ENCODE measurements around the gene COX14. TPM values are rescaled to one million over a fixed set of nuclear protein-coding genes. Genes with fewer than 3 reads are reported as not detected.
"Not testable (repeated sequence)": the region's sequence is repeated elsewhere in the genome, so short reads cannot be mapped to it uniquely, and the experiment has no call there.

The COX14 gene
- total RNA-seq, 1 donor from 2014 or later = 11.1 TPM

GRCh38 chr12:50110127-50110761, 1.8 kb upstream of the COX14 start:
- no peak for DNase-seq

- no peak for DNase-seq
Observed at GRCh38 chr12:50110762-50111351, 1.2 kb upstream of the COX14 start.

- DNase-seq = no peak
Observed at GRCh38 chr12:50111395-50111692, 692 bp upstream of the COX14 start.

- DNase-seq = no peak
Observed at GRCh38 chr12:50112456-50113218, 601 bp downstream of the COX14 start.

- DNase-seq = no peak
Observed at GRCh38 chr12:50117057-50117622, 5.1 kb downstream of the COX14 start.

- DNase-seq = no peak
Observed at GRCh38 chr12:50119387-50119786, 7.4 kb downstream of the COX14 start.

GRCh38 chr12:50120521-50120920, 8.5 kb downstream of the COX14 start:
- DNase-seq = no peak

GRCh38 chr12:50120953-50121352, 8.9 kb downstream of the COX14 start:
- no peak for DNase-seq

GRCh38 chr12:50121641-50122040, 9.6 kb downstream of the COX14 start:
- no peak for DNase-seq

GRCh38 chr12:50123203-50123602, 11.2 kb downstream of the COX14 start:
- no peak for DNase-seq

- no peak for DNase-seq
Observed at GRCh38 chr12:50127546-50127945, 15.5 kb downstream of the COX14 start.

GRCh38 chr12:50129290-50129689, 17.3 kb downstream of the COX14 start:
- no peak for DNase-seq

- no peak for DNase-seq
Observed at GRCh38 chr12:50132505-50133135, 20.6 kb downstream of the COX14 start.

GRCh38 chr12:50142993-50143392, 31.0 kb downstream of the COX14 start:
- no peak for DNase-seq

- DNase-seq = no peak
Observed at GRCh38 chr12:50145439-50145838, 33.4 kb downstream of the COX14 start.

GRCh38 chr12:50147281-50147680, 35.2 kb downstream of the COX14 start:
- no peak for DNase-seq

- DNase-seq = not testable (repeated sequence)
Observed at GRCh38 chr12:50148011-50148410, 36.0 kb downstream of the COX14 start.

GRCh38 chr12:50149311-50149710, 37.3 kb downstream of the COX14 start:
- DNase-seq = no peak

GRCh38 chr12:50151047-50151687, 39.1 kb downstream of the COX14 start:
- DNase-seq = no peak

GRCh38 chr12:50154947-50155346, 42.9 kb downstream of the COX14 start:
- DNase-seq = not testable (repeated sequence)

GRCh38 chr12:50156641-50157040, 44.6 kb downstream of the COX14 start:
- no peak for DNase-seq

GRCh38 chr12:50157259-50157658, 45.2 kb downstream of the COX14 start:
- no peak for DNase-seq

GRCh38 chr12:50160643-50161042, 48.6 kb downstream of the COX14 start:
- no peak for DNase-seq

Data from occipital lobe (tissue), 2 donors.